ENCODE data around the gene FBP1.
"Not testable (repeated sequence)": the region's sequence is repeated elsewhere in the genome, so short reads cannot be mapped to it uniquely, and the experiment has no call there.

The FBP1 gene

GRCh38 chr9:94612071-94612470, 27.2 kb downstream of the FBP1 start:
- no peak for DNase-seq

GRCh38 chr9:94611638-94612068, 27.7 kb downstream of the FBP1 start:
- no peak for DNase-seq

- DNase-seq: no peak
These were observed 29.1 kb downstream of the FBP1 start for GRCh38 chr9:94610181-94610606.

GRCh38 chr9:94607423-94607691, 32.0 kb downstream of the FBP1 start:
- no peak for DNase-seq

GRCh38 chr9:94606646-94607422, 32.5 kb downstream of the FBP1 start:
- no peak for DNase-seq

- DNase-seq: peak; percentile 3
These were observed 35.8 kb downstream of the FBP1 start for GRCh38 chr9:94603259-94604160.

GRCh38 chr9:94602666-94603065, 36.7 kb downstream of the FBP1 start:
- DNase-seq: no peak

GRCh38 chr9:94600715-94601114, 38.6 kb downstream of the FBP1 start:
- no peak for DNase-seq

- DNase-seq: no peak
These were observed 39.1 kb downstream of the FBP1 start for GRCh38 chr9:94600258-94600657.

- no peak for DNase-seq
These were observed 40.2 kb downstream of the FBP1 start for GRCh38 chr9:94599102-94599501.

GRCh38 chr9:94593459-94594345, 45.6 kb downstream of the FBP1 start, which contains the start of gene FBP2:
Gene FBP2 (minus strand): TSS chr9:94593824. CDS start chr9:94593726, 98 bp downstream.
- no peak for DNase-seq

GRCh38 chr9:94592683-94593082, 46.6 kb downstream of the FBP1 start:
- DNase-seq: not testable (repeated sequence)

GRCh38 chr9:94591876-94592275, 47.4 kb downstream of the FBP1 start:
- no peak for DNase-seq

- not testable (repeated sequence) for DNase-seq
These were observed 48.2 kb downstream of the FBP1 start for GRCh38 chr9:94591046-94591545.

GRCh38 chr9:94588681-94589080, 50.6 kb downstream of the FBP1 start:
- DNase-seq: no peak

GRCh38 chr9:94586814-94587213, 52.5 kb downstream of the FBP1 start:
- no peak for DNase-seq

GRCh38 chr9:94586316-94586715, 53.0 kb downstream of the FBP1 start:
- no peak for DNase-seq

GRCh38 chr9:94584555-94584954, 54.8 kb downstream of the FBP1 start:
- no peak for DNase-seq

GRCh38 chr9:94581728-94582127, 57.6 kb downstream of the FBP1 start:
- no peak for DNase-seq

- DNase-seq: no peak
These were observed 61.7 kb downstream of the FBP1 start for GRCh38 chr9:94577571-94577970.

- no peak for DNase-seq
These were observed 62.3 kb downstream of the FBP1 start for GRCh38 chr9:94577036-94577435.

GRCh38 chr9:94576131-94576530, 63.2 kb downstream of the FBP1 start:
- no peak for DNase-seq
